HG02623 (cell line): ENCODE results near the gene SPEG.

Source experiments
- ATAC-seq: cut with Tn5 transposase; IDR thresholded peaks from one replicate; pipeline ENCODE4 v1.9.1; 2021; ENCODE audit warnings: moderate library complexity; ENCODE audit not compliant: unreplicated experiment

Gene SPEG

GRCh38 chr2:219525533-219526232 lies 91.0 kb downstream of the SPEG start:
- ATAC-seq = no peak

DNA sequence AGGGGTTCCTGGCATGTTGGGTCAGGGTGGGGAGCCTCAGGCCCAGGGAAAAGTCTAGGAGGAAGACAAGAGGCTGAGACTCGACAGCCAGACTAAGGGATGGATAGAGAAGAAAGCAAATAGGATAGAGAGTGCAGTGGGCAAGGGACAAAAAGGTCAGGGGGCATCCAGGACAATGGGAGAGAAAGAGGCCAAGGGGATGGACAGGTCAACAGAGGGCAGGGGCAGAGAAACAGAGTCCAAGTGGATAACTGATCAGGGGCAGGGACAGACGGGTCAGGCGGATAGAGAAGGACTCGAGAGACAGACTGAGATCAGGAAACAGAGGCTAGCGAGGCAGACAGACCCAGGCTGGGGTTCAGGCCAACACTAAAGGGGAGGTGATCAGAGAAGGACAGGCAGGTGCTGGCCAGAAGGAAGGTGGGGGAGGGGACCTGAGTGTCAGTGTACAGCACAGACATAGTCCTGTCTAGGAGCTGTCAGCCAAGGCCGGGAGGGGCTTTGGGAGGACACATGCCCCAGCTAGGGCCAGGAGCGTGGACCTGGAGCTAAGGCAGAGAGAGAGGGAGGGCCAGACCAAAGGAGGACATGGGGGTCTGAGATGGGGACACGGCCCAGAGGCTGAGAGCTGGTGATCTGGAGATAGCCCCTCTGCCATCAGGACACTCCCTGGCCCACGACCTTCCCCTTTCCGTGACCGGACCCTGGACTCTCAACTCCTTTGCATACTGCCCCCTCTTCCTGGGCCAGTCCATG lies 91.9 kb downstream of the SPEG start:
- ATAC-seq = no peak

DNA sequence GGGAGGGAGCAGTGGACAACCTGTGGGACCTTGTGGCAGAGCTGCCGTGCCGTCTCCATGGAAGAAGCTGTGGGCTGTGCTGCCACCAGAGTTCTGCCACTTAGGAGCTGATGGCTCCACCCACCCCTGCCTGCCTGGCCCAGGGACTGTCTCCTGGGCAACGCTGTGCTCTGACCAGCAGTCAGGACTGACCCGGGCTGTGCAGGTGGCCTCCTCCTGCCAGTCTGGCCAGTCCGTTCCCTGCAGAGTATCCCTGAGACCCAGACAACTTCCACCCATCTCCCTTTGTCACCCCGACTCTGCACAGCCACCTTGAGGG lies 92.4 kb downstream of the SPEG start:
- no peak for ATAC-seq

DNA sequence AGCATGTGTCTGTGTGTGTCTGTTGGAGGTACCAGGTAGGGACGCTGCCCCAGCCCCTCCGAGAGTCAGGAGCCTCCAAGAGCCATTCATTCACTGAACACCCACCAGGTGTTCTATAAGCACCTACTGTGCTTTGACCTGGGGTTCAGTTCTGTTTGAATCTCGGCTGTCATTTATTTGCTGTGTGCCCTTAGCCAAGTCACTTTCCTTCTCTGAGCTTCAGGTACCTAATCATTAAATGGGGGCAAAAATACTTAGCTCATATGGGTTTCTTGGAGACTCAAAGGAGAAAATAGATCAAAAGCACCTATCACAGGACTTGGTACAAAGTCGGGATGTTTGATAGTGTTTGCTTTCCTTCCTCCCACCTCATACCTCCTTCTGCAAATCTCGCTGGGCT lies 92.8 kb downstream of the SPEG start:
- ATAC-seq = no peak

GRCh38 chr2:219530048-219530963 lies 95.7 kb downstream of the SPEG start:
- ATAC-seq = peak; percentile 81

DNA sequence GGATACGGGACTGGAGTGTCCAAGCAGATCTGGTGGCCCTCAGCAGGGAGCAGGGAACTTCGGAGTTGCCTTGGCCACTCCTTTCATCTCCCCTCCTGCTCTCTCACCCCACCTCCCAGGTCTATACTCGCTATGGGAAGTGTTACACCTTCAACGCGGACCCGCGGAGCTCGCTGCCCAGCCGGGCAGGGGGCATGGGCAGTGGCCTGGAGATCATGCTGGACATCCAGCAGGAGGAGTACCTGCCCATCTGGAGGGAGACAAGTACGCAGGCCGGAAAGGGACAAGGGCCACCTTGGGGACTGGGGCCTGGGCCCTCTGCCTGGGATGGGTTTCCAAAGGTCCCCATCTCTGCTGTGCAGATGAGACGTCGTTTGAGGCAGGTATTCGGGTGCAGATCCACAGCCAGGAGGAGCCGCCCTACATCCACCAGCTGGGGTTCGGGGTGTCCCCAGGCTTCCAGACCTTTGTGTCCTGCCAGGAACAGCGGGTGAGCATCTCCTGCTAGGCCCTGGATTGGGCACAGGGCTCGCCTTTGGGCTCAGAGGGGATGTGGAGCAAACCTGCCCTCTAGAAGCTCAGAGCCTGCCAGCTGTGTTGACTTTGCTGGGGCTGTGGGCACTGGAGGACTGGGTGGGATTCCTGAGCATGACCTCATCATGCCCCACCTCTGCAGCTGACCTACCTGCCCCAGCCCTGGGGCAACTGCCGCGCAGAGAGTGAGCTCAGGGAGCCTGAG lies 97.2 kb downstream of the SPEG start:
- ATAC-seq = no peak

- ATAC-seq = no peak
Measured at GRCh38 chr2:219532378-219532649, 97.7 kb downstream of the SPEG start.

DNA sequence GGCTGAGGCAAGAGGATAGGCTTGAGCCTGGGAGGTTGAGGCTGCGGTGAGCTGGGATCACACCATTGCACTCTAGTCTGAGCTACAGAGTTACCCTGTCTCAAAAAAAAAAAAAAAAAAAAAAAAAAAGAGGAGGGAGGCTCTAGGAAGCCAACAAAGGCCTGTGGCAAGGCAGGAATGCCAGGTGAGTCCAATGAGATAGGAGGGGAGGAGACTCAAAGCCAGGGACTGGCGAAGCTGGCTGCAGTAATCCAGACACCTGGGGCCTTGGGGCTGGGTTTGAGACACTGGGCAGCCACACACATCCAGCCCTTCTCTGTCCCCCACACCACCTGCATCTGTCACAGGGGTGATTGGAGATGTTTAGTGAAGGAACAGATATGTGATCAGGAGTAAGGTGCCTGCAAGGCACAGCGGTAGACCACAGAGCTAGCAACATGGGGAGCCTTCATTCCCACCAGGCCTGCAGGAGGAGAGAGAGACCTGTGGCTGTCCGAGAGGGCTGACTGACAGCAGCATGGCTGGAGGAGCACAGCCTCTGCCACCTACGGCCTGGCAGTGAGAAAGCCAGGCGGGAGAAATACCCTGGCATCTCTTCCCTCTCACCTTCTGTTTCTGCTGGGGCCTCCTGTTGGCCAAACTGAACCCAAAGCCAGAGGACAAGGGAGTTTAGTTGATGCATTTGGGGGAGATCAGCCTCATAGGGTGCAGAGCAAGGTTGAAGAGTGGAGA lies 99.5 kb downstream of the SPEG start:
- ATAC-seq = no peak

DNA sequence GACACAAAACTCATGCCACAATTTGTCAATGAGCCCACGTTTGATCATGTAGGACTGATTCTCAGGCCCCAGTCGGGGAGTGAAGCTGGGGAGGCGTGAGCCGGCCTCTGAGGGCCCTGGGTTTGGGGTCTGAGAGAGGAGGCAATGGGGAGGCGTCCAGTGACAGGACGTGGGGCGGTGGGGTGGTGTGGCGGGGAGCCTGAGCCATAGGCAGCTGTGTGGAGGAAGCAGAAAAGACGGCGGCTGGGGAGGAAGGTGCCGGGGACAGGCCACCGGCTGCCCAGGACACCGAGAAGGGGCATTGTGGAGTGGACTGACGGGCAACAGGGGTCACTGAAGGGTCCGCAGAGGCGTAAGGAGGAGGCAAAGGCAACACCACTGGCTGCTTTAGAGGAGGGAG lies 101.8 kb downstream of the SPEG start:
- no peak for ATAC-seq

DNA sequence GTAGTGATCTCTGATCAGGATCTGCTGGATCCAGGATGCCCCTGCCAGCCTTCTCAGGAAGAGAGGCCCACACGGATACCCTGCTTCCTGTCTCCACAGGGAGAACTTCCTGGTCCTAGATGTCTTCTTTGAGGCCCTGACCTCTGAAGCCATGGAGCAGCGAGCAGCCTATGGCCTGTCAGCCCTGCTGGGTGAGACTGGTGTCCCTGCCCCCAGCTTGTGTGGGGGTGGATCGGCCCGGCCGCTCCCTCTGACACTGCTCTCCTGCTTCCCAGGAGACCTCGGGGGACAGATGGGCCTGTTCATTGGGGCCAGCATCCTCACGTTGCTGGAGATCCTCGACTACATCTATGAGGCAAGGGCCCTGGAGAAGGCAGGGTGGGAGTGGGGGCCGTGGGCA lies 102.3 kb downstream of the SPEG start:
- no peak for ATAC-seq

- no peak for ATAC-seq
Measured at GRCh38 chr2:219537657-219538488, 103.2 kb downstream of the SPEG start.

DNA sequence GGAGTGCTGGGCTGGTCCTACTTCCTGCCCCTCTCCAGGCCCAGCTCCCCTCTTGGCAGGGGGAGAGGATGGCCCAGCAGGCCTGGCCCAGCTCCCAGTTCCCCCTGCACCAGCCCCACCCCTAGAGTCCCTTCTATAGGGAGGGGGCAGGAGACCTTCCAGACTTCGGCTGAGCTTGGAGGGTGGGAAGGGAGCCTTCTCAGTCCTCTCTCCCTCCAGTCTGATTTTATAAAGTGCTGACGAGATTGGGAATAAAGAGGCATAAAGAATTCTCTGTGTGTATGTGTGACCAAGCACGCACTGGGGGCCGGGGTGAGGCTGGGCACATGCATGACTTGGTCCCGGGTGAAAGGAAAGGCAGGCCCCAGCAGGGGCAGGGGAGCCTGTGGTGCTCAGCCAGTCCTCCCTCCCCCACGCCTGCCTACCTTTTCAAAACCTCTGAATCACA lies 103.9 kb downstream of the SPEG start:
- no peak for ATAC-seq

DNA sequence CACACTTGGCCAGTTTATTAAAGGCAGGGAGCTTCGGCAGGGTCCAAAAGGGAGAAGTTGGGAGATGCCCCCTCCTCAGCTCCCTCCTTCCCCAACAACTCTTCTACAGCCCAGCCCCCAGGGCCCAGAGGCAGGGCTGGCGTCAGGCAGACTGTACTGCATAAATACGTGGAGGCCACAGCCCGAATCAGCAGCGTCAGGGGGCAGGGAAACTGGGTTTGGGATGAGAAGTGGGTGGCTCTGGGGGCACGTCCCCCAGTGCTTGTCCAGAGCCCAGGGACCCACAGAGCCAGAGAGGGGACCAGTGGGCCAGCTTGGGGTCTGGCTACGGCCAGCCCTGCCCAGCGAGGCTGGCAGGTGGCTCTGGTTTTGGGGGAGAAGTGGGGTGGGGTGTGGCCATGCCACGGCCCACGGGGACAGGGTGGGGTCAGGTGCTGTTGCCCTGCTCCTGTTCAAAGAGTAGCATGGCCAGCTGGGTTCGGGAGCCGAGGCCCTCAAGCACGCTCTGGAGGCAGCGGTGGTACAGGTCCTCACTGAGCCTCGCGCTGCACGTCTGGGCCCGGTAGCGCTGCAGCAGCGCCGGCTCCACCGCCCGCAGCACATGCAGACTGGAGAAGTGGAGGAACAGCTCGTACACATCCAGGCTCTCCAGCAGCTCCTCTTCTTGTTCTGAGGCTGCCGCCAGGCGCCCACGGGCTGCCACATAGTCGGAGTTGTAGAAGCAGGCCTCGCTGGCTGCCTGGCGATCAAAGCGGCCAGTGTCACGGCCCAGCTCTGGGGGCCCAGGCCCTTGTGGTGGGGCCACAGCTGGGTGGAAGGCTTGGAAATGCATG lies 104.5 kb downstream of the SPEG start:
- no peak for ATAC-seq

GRCh38 chr2:219539926-219540678 lies 105.5 kb downstream of the SPEG start:
- ATAC-seq = no peak

DNA sequence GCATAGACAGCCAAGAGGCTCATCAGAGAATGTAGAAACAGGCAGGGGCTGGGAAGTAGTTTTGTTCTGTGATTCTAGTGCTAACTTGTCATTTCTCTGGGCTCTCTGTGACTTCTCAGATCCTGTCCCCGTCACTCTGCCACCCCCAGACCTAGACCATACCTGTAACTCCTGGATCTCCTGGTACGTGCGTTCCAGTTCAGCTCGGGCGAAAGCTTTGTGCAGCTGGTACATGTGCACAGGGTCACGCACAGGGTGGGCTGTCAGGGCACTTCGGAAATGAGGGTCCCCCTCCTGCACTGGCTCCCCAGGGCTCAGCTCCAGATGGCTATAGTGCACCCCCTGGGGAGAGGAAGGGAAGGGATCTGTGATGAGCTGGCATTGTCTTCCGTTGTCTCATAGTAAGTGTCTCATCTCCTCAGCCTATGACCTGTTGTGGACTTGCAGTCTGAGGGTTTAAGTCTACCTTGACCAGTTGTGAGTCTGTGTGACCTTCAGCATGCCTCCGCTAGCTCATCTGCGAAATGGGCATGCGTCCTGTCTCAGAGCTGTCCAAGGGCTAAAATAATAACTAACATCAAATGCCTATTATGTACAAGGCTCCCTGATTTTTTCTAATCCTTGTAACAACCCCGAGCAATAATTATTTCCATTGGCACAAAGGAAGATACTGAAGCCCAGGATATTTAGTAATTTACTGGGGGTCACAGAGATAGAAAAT lies 106.3 kb downstream of the SPEG start:
- no peak for ATAC-seq

DNA sequence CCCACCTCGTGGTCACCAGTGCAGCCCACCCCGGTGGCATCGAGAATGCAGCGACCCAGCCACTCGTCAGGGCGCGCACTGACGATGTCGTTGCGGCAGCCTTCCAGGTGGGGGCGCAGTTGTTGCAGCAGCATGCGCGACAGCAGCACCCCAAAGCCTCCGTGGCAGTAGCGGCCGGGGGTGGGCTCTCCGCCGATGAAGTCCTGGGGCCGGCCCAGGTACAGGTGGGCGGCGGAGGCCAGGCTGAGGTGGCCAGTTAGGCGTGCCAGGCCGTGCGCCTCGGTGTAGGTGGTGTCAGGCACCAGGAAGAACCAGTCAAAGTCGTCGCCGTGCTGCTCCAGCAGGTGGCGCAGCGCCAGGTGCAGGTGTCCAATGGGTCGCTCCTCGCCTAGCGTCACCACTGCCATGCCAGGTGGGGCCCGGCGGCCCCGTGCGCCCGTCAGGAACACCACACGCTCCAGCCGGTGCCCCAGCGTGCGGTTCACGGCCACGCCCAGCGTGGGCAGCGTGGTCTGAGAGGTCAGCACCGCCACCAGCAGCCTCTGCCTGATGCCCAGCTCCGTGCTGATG lies 107.1 kb downstream of the SPEG start:
- ATAC-seq = peak; percentile 44
